Measurements from ENCODE around the gene MEFV. TPM values are rescaled to one million over a fixed set of nuclear protein-coding genes. Genes with fewer than 3 reads are reported as not detected.

The MEFV gene
- total and polyA plus RNA-seq, 2 of the 13 experiments (the other 11 are each of a cell fraction or from before 2014, with no cell fraction given): 0.22 TPM; not detected in 1

DNA sequence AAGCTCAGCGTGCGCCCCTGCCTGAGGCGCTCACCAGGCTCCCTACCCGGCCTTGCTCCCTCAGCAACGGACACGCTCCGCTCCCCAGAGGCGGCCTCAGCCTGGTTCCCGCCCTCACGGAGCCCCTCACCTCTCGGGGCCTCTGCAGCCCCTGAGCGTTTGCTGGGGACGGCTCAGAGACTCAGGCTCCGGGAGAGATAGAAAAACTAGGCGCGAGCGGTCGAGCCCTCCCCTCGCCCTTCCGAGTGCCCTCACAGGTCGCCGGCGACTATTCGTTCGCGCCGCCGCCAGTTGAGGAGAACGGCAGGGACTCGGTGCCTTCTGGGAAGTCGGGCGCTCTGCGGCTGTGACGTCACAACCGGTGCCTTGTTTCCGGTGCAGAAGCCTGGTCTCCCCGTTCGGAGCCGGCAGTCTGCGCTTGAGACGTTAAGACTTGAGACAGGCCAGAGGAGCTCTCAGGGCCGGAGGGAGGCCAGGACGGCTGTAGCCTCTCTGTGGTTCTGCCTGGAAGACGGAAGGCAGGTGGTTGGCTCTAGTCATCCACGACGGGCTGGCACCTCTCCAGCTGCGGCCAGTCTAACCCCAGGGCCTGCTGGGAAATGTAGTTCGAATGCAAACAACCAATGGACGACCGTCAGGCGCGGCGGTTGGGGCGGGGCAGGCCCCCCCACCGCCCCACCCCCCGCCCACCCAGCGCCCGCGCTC is 21.4 kb downstream of the MEFV start, which contains the start of gene ZNF200 (continued):
- TF ChIP-seq, protein P1, sequence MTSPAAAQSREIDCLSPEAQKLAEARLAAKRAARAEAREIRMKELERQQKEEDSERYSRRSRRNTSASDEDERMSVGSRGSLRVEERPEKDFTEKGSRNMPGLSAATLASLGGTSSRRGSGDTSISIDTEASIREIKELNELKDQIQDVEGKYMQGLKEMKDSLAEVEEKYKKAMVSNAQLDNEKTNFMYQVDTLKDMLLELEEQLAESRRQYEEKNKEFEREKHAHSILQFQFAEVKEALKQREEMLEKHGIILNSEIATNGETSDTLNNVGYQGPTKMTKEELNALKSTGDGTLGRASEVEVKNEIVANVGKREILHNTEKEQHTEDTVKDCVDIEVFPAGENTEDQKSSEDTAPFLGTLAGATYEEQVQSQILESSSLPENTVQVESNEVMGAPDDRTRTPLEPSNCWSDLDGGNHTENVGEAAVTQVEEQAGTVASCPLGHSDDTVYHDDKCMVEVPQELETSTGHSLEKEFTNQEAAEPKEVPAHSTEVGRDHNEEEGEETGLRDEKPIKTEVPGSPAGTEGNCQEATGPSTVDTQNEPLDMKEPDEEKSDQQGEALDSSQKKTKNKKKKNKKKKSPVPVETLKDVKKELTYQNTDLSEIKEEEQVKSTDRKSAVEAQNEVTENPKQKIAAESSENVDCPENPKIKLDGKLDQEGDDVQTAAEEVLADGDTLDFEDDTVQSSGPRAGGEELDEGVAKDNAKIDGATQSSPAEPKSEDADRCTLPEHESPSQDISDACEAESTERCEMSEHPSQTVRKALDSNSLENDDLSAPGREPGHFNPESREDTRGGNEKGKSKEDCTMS (CRISPR knock-in tag; conservative IDR thresholded peaks at IDR 0.05): no peak
- TF ChIP-seq GATAD1 (CRISPR knock-in tag; IDR thresholded peaks at IDR 0.05) (peak; percentile 95), DPF2 (CRISPR knock-in tag; IDR thresholded peaks at IDR 0.05; ENCODE audit: borderline replicate concordance, low read depth) (no peak), SMARCE1 (IDR thresholded peaks at IDR 0.05; ENCODE audit: borderline replicate concordance) (no peak), ZMYM3 (CRISPR knock-in tag; IDR thresholded peaks at IDR 0.05) (no peak), DNMT1 (CRISPR knock-in tag; IDR thresholded peaks at IDR 0.05) (no peak), PHF5A (CRISPR knock-in tag; IDR thresholded peaks at IDR 0.05; ENCODE audit: low read depth, unreplicated experiment) (no peak), NONO (IDR thresholded peaks at IDR 0.05) (no peak), NONO (CRISPR knock-in tag; conservative IDR thresholded peaks at IDR 0.05) (peak; percentile 72), REPIN1 (CRISPR knock-in tag; IDR thresholded peaks at IDR 0.05; ENCODE audit: borderline replicate concordance, low read depth) (0 out of 2 replicates have a peak, but pooled peaks have one; percentile 42), MAF1 (CRISPR knock-in tag; IDR thresholded peaks at IDR 0.05; ENCODE audit: borderline replicate concordance) (no peak), ZNF543 (CRISPR knock-in tag; IDR thresholded peaks at IDR 0.05) (peak; percentile 67; the same call in 1 of the 2 replicates), EP300 (IDR thresholded peaks at IDR 0.05; ENCODE audit: low read depth in 2 of 2, low read length in 2 of 2) (no peak), EP300 (CRISPR knock-in tag; IDR thresholded peaks at IDR 0.05; ENCODE audit: borderline replicate concordance) (no peak)
- TF ChIP-seq, protein P2, sequence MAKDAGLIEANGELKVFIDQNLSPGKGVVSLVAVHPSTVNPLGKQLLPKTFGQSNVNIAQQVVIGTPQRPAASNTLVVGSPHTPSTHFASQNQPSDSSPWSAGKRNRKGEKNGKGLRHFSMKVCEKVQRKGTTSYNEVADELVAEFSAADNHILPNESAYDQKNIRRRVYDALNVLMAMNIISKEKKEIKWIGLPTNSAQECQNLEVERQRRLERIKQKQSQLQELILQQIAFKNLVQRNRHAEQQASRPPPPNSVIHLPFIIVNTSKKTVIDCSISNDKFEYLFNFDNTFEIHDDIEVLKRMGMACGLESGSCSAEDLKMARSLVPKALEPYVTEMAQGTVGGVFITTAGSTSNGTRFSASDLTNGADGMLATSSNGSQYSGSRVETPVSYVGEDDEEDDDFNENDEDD (CRISPR knock-in tag; IDR thresholded peaks at IDR 0.05; ENCODE audit: borderline replicate concordance): peak; percentile 86; the same call in 1 of the 2 replicates
- TF ChIP-seq, protein P3, sequence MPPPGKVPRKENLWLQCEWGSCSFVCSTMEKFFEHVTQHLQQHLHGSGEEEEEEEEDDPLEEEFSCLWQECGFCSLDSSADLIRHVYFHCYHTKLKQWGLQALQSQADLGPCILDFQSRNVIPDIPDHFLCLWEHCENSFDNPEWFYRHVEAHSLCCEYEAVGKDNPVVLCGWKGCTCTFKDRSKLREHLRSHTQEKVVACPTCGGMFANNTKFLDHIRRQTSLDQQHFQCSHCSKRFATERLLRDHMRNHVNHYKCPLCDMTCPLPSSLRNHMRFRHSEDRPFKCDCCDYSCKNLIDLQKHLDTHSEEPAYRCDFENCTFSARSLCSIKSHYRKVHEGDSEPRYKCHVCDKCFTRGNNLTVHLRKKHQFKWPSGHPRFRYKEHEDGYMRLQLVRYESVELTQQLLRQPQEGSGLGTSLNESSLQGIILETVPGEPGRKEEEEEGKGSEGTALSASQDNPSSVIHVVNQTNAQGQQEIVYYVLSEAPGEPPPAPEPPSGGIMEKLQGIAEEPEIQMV (CRISPR knock-in tag; IDR thresholded peaks at IDR 0.05; ENCODE audit: low read depth): peak; percentile 55; the same call in 1 of the 2 replicates
- TF ChIP-seq, protein P4, sequence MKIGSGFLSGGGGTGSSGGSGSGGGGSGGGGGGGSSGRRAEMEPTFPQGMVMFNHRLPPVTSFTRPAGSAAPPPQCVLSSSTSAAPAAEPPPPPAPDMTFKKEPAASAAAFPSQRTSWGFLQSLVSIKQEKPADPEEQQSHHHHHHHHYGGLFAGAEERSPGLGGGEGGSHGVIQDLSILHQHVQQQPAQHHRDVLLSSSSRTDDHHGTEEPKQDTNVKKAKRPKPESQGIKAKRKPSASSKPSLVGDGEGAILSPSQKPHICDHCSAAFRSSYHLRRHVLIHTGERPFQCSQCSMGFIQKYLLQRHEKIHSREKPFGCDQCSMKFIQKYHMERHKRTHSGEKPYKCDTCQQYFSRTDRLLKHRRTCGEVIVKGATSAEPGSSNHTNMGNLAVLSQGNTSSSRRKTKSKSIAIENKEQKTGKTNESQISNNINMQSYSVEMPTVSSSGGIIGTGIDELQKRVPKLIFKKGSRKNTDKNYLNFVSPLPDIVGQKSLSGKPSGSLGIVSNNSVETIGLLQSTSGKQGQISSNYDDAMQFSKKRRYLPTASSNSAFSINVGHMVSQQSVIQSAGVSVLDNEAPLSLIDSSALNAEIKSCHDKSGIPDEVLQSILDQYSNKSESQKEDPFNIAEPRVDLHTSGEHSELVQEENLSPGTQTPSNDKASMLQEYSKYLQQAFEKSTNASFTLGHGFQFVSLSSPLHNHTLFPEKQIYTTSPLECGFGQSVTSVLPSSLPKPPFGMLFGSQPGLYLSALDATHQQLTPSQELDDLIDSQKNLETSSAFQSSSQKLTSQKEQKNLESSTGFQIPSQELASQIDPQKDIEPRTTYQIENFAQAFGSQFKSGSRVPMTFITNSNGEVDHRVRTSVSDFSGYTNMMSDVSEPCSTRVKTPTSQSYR (CRISPR knock-in tag; IDR thresholded peaks at IDR 0.05; ENCODE audit: borderline replicate concordance): peak; percentile 36; the same call in 1 of the 2 replicates
- TF ChIP-seq, protein P5, sequence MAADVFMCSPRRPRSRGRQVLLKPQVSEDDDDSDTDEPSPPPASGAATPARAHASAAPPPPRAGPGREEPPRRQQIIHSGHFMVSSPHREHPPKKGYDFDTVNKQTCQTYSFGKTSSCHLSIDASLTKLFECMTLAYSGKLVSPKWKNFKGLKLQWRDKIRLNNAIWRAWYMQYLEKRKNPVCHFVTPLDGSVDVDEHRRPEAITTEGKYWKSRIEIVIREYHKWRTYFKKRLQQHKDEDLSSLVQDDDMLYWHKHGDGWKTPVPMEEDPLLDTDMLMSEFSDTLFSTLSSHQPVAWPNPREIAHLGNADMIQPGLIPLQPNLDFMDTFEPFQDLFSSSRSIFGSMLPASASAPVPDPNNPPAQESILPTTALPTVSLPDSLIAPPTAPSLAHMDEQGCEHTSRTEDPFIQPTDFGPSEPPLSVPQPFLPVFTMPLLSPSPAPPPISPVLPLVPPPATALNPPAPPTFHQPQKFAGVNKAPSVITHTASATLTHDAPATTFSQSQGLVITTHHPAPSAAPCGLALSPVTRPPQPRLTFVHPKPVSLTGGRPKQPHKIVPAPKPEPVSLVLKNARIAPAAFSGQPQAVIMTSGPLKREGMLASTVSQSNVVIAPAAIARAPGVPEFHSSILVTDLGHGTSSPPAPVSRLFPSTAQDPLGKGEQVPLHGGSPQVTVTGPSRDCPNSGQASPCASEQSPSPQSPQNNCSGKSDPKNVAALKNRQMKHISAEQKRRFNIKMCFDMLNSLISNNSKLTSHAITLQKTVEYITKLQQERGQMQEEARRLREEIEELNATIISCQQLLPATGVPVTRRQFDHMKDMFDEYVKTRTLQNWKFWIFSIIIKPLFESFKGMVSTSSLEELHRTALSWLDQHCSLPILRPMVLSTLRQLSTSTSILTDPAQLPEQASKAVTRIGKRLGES (CRISPR knock-in tag; IDR thresholded peaks at IDR 0.05; ENCODE audit: borderline replicate concordance): no peak
